GM12878 (cell line): Measurements from ENCODE around the gene PITPNM2. TPM values are rescaled to one million over a fixed set of nuclear protein-coding genes. Genes with fewer than 3 reads are reported as not detected.

Experiments used
- ATAC-seq: fragments of 200-7000 bp; cut with Tn5 transposase; 3 replicates; pipeline ENCODE4 v1.9.1; 2020; ENCODE audit warnings: mild to moderate bottlenecking, moderate library complexity
- BruUV-seq: library from RNA; stranded (reverse); fragments of 400-500 nt; replicated peaks from 2 replicates; lab custom pipeline; 2021; lab: Mats Ljungman, UMichigan
- CTCF ChIA-PET: fragments of 300-600 bp; sonication (Branson Sonifier 250); formaldehyde crosslinking; extraction: SDS; loops from one replicate; lab custom pipeline; 2021; ENCODE audit warnings: inconsistent platforms; lab: Yijun Ruan, JAX
- POLR2A ChIA-PET: fragments of 350-600 bp; formaldehyde crosslinking; extraction: SDS; loops from one replicate; lab custom pipeline; 2021; ENCODE audit warnings: inconsistent platforms; lab: Charles Lee
- RAD21 ChIA-PET: fragments of 300-600 bp; sonication (Branson Sonifier 250); formaldehyde crosslinking; loops from one replicate; lab custom pipeline; 2023; ENCODE audit warnings: antibody characterized with exemption; ENCODE audit not compliant: unreplicated experiment; lab: Charles Lee
- SMC1A ChIA-PET: fragments of 300-600 bp; sonication (Branson Sonifier 250); formaldehyde crosslinking; loops from one replicate; lab custom pipeline; 2023; ENCODE audit not compliant: unreplicated experiment, uncharacterized antibody; lab: Charles Lee
- DNase-seq: peaks from one replicate; pipeline ENCODE4 v3.0.0-alpha.2; 2011; ENCODE audit warnings: low read depth, low spot score
- FAIRE-seq: peaks from 3 replicates; lab custom pipeline; 2011; peaks lifted over from hg19 to GRCh38; lab: Jason Lieb, UNC
- H2AFZ ChIP-seq: 2 replicates; pipeline ENCODE4 v1.6.0; 2011; ENCODE audit warnings: low read depth, low read length, control low read depth; ENCODE audit not compliant: control insufficient read depth
- H3K27ac ChIP-seq: 2 replicates; pipeline ENCODE4 v1.5.1; 2011; ENCODE audit warnings: control low read depth; ENCODE audit not compliant: control insufficient read depth, insufficient read depth
- H3K27me3 ChIP-seq, 2 experiments: replicated peaks in 1 of 2; 2 replicates each; pipeline versions ENCODE4 v1.6.0 to v1.6.1; 2011; ENCODE audit warnings: low read length in 1 of 2; ENCODE audit not compliant: control insufficient read depth in 2 of 2, insufficient read depth in 2 of 2
- H3K36me3 ChIP-seq, 2 experiments: 2 replicates each; pipeline ENCODE4 v1.5.1; 2011; ENCODE audit warnings: low read length in 1 of 2; ENCODE audit not compliant: control insufficient read depth in 2 of 2, insufficient read depth in 2 of 2
- H3K4me1 ChIP-seq: 2 replicates; pipeline ENCODE4 v1.6.1; 2011; ENCODE audit warnings: mild to moderate bottlenecking, low read length, moderate library complexity, mixed read lengths; ENCODE audit not compliant: control insufficient read depth, insufficient read depth
- H3K4me2 ChIP-seq: 2 replicates; pipeline ENCODE4 v1.6.0; 2011; ENCODE audit warnings: control low read depth; ENCODE audit not compliant: control insufficient read depth, insufficient read depth
- H3K4me3 ChIP-seq: fragments of 200-600 bp; sonication (generic); 2 replicates; pipeline ENCODE4 v1.5.1; 2016
- H3K79me2 ChIP-seq: 2 replicates; pipeline ENCODE4 v1.6.0; 2011; ENCODE audit warnings: low read length; ENCODE audit not compliant: control insufficient read depth, insufficient read depth
- H3K9ac ChIP-seq: 2 replicates; pipeline ENCODE4 v1.8.0; 2011; ENCODE audit warnings: low read length, control low read depth, mixed read lengths; ENCODE audit not compliant: control insufficient read depth, insufficient read depth
- H3K9me3 ChIP-seq: replicated peaks from 3 replicates; pipeline ENCODE4 v1.5.1; 2011; ENCODE audit warnings: mild to moderate bottlenecking, low read length; ENCODE audit not compliant: control insufficient read depth, insufficient read depth
- H4K20me1 ChIP-seq: 2 replicates; pipeline ENCODE4 v1.6.0; 2011; ENCODE audit not compliant: control insufficient read depth, insufficient read depth
- CREB1 ChIP-seq: IDR thresholded peaks from 2 replicates; pipeline ENCODE4 v1.6.1; 2012; ENCODE audit warnings: low read depth, mild to moderate bottlenecking, inconsistent platforms
- CREM ChIP-seq: IDR thresholded peaks from 2 replicates; pipeline ENCODE4 v1.6.1; 2014; ENCODE audit warnings: antibody characterized with exemption, low read depth
- ESRRA ChIP-seq: IDR thresholded peaks from 2 replicates; pipeline ENCODE4 v1.6.1; 2012; ENCODE audit warnings: mild to moderate bottlenecking, low read length, improper control_type of control experiment
- EZH2 ChIP-seq: IDR thresholded peaks from 2 replicates; pipeline ENCODE4 v1.6.1; 2012; ENCODE audit warnings: low read depth, mild to moderate bottlenecking, control low read depth, inconsistent platforms, low read length, borderline replicate concordance; ENCODE audit not compliant: control insufficient read depth
- GABPA ChIP-seq: IDR thresholded peaks from 2 replicates; pipeline ENCODE4 v1.6.1; 2014; ENCODE audit warnings: antibody characterized with exemption, low read depth, mild to moderate bottlenecking, inconsistent platforms
- KAT2A ChIP-seq: conservative IDR thresholded peaks from 2 replicates; pipeline ENCODE4 v1.6.1; 2011; ENCODE audit warnings: low read depth, low read length; ENCODE audit not compliant: control insufficient read depth
- MEF2B ChIP-seq: fragments of 450-650 bp; IDR thresholded peaks from 2 replicates; pipeline ENCODE4 v1.6.1; 2018; ENCODE audit warnings: mild to moderate bottlenecking, moderate library complexity; ENCODE audit not compliant: partially characterized antibody, poor library complexity, severe bottlenecking
- POU2F2 ChIP-seq: IDR thresholded peaks from 3 replicates; pipeline ENCODE4 v1.6.1; 2011; ENCODE audit warnings: low read depth, mild to moderate bottlenecking, low read length, borderline replicate concordance
- SIN3A ChIP-seq: IDR thresholded peaks from 2 replicates; pipeline ENCODE4 v1.6.1; 2012; ENCODE audit warnings: low read depth, low read length, improper control_type of control experiment
- SPI1 ChIP-seq: IDR thresholded peaks from 2 replicates; pipeline ENCODE4 v1.6.1; 2011; ENCODE audit warnings: low read depth, mild to moderate bottlenecking, low read length, moderate library complexity, borderline replicate concordance; ENCODE audit not compliant: insufficient read depth
- STAT1 ChIP-seq: fragments of 450-650 bp; conservative IDR thresholded peaks from 2 replicates; pipeline ENCODE4 v1.6.1; 2014; ENCODE audit warnings: antibody characterized with exemption, mild to moderate bottlenecking
- SUZ12 ChIP-seq: fragments of 200-600 bp; sonication (generic); IDR thresholded peaks from one replicate; pipeline ENCODE4 v1.6.1; 2018; ENCODE audit warnings: antibody characterized with exemption, mild to moderate bottlenecking; ENCODE audit not compliant: unreplicated experiment
- TARDBP ChIP-seq: IDR thresholded peaks from 2 replicates; pipeline ENCODE4 v1.6.1; 2016; ENCODE audit warnings: borderline replicate concordance
- TCF3 ChIP-seq: IDR thresholded peaks from 2 replicates; pipeline ENCODE4 v1.6.1; 2012; ENCODE audit warnings: low read depth, mild to moderate bottlenecking, low read length, borderline replicate concordance; ENCODE audit not compliant: insufficient read depth
- ZZZ3 ChIP-seq: IDR thresholded peaks from 2 replicates; pipeline ENCODE4 v1.6.1; 2011; ENCODE audit warnings: low read depth; ENCODE audit not compliant: control insufficient read depth, insufficient read length
- WGBS: methylation state at CpG from one replicate; pipeline ENCODE4 v1.1.6; 2016; ENCODE audit warnings: low lambda C conversion rate; ENCODE audit not compliant: insufficient replicate concordance, insufficient coverage; ENCODE audit errors: missing lambda C conversion rate; 5-methylcytosine and 5-hydroxymethylcytosine counted together
- in situ Hi-C: fragments of 300-500 bp; cut with MboI; formaldehyde crosslinking; loops from 9 replicates; pipeline ENCODE4 v1.14.3; 2018; ENCODE audit warnings: mixed read lengths
- intact Hi-C: fragments of 100-400 bp; cut with micrococcal nuclease; formaldehyde crosslinking; loops from one replicate; pipeline ENCODE4 v1.14.2; 2022; ENCODE audit not compliant: unreplicated experiment
- polyA plus RNA-seq, 11 experiments: library from polyadenylated mRNA; depleted of rRNA in 4 of 11; unstranded in 6 of 11; stranded (reverse) in 5 of 11; fragments of >200 nt; fragmentation: Nextera tagmentation in 4 of 11; fragmentation: Illumina TruSeq in 1 of 11; extraction: Ambion mirVana in 4 of 11; extraction: Trizol in 1 of 11; gene quantifications; 1 replicate in 1 of 11; 2 replicates in 10 of 11; pipeline versions ENCODE4 v1.2.1 to v1.2.3, GENCODE V29; 2011 to 2016; ENCODE audit warnings: inconsistent platforms in 2 of 11, missing spikeins in 2 of 11, low read depth in 1 of 11
- total RNA-seq, 4 experiments: library from RNA; depleted of rRNA in 3 of 4; stranded (reverse); fragments of >200 nt in 3 of 4; fragmentation: Illumina TruSeq in 1 of 4; extraction: Trizol in 1 of 4; gene quantifications; 2 replicates each; pipeline versions ENCODE4 v1.2.1 to v1.2.3, GENCODE V29; 2013 to 2021
- TF ChIP-seq, protein P1 (sequence below): fragments of 450-650 bp; IDR thresholded peaks from 2 replicates; pipeline ENCODE4 v1.6.1; 2018; ENCODE audit warnings: borderline replicate concordance, mild to moderate bottlenecking; ENCODE audit not compliant: partially characterized antibody
- TF ChIP-seq, protein P2 (sequence below): IDR thresholded peaks from 2 replicates; pipeline ENCODE4 v1.6.1; 2012; ENCODE audit warnings: low read depth, low read length, improper control_type of control experiment
- TF ChIP-seq, protein P3 (sequence below): fragments of 450-650 bp; IDR thresholded peaks from 2 replicates; pipeline ENCODE4 v1.6.1; 2018; ENCODE audit warnings: mild to moderate bottlenecking, low read depth, moderate library complexity; ENCODE audit not compliant: partially characterized antibody

PITPNM2 gene
- total and polyA plus RNA-seq, 10 of the 15 experiments (the other 5 are each of a cell fraction or from before 2014, with no cell fraction given): 0.03 to 1.0 (median 0.24) TPM; not detected in 1

DNA sequence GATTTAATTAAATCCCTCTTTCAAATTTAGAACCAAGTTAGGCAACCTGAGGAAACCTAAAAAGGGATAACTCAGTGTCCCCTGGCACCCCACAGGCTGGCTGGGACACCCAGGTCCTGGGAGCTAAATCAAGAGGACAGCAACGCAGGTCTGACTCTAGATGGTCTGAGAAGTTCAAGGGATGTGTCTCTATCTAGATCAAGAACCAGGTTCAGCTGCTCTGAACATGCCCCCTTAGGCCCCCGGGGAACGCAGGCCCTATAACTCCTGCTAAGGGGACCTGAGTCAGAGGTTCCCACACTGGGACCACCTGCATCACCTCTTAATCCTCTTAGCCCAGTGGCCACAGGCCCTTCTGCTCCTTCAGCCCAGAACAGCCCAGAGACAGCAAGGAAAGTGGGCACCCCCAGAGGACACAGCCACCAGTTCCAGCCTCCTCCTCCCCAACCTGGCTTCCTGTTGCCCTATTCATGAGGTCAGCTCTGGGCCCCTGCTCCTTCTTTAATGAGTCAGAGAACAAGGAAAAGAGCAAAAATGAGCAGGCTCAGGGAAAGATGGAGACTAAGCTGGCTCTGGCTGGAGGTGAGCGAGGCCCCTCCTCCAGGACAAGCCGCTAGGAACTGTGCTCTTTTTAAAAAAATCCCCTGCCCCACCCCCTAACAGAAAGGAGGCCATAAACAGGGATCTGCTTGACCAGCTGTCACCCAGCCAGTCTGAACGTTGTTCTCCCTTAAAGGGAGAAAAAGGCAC, 10.8 kb downstream of the PITPNM2 start:
- Histone ChIP-seq H2AFZ (no peak overlapping the region), H3K4me1 (no peaks in the 10 kb centered on the region), H3K27me3 (no peaks in the 10 kb centered on the region), H3K79me2 (no peaks in the 10 kb centered on the region), H3K4me3 (no peak overlapping the region), H3K4me2 (no peak overlapping the region), H4K20me1 (no peaks in the 10 kb centered on the region), H3K27ac (no peak overlapping the region), H3K9ac (no peak overlapping the region), H3K36me3 (no peaks in the 10 kb centered on the region), H3K9me3 (no peaks in the 10 kb centered on the region)
- CTCF ChIA-PET: no interaction called here
- SMC1A ChIA-PET: no interaction called here
- RAD21 ChIA-PET: no interaction called here
- FAIRE-seq: no peak
- POLR2A ChIA-PET: no interaction called here
- WGBS: 46% methylated on average over 6 of the region's 6 CpGs
- ATAC-seq: no peak
- in situ Hi-C loops: no loop called here
- DNase-seq: no peak
- BruUV-seq: no TSS peak
- no peak for TF ChIP-seq SPI1
- TF ChIP-seq EZH2: no peak
- TF ChIP-seq CREM: no peak
- no peak for TF ChIP-seq POU2F2
- TF ChIP-seq SUZ12: no peak
- TF ChIP-seq, protein P1, sequence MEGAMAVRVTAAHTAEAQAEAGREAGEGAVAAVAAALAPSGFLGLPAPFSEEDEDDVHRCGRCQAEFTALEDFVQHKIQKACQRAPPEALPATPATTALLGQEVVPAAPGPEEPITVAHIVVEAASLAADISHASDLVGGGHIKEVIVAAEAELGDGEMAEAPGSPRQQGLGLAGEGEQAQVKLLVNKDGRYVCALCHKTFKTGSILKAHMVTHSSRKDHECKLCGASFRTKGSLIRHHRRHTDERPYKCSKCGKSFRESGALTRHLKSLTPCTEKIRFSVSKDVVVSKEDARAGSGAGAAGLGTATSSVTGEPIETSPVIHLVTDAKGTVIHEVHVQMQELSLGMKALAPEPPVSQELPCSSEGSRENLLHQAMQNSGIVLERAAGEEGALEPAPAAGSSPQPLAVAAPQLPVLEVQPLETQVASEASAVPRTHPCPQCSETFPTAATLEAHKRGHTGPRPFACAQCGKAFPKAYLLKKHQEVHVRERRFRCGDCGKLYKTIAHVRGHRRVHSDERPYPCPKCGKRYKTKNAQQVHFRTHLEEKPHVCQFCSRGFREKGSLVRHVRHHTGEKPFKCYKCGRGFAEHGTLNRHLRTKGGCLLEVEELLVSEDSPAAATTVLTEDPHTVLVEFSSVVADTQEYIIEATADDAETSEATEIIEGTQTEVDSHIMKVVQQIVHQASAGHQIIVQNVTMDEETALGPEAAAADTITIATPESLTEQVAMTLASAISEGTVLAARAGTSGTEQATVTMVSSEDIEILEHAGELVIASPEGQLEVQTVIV: no peak
- no peak for TF ChIP-seq MEF2B
- TF ChIP-seq, protein P2, sequence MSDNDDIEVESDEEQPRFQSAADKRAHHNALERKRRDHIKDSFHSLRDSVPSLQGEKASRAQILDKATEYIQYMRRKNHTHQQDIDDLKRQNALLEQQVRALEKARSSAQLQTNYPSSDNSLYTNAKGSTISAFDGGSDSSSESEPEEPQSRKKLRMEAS: no peak
- no peak for TF ChIP-seq ZZZ3
- TF ChIP-seq, protein P3, sequence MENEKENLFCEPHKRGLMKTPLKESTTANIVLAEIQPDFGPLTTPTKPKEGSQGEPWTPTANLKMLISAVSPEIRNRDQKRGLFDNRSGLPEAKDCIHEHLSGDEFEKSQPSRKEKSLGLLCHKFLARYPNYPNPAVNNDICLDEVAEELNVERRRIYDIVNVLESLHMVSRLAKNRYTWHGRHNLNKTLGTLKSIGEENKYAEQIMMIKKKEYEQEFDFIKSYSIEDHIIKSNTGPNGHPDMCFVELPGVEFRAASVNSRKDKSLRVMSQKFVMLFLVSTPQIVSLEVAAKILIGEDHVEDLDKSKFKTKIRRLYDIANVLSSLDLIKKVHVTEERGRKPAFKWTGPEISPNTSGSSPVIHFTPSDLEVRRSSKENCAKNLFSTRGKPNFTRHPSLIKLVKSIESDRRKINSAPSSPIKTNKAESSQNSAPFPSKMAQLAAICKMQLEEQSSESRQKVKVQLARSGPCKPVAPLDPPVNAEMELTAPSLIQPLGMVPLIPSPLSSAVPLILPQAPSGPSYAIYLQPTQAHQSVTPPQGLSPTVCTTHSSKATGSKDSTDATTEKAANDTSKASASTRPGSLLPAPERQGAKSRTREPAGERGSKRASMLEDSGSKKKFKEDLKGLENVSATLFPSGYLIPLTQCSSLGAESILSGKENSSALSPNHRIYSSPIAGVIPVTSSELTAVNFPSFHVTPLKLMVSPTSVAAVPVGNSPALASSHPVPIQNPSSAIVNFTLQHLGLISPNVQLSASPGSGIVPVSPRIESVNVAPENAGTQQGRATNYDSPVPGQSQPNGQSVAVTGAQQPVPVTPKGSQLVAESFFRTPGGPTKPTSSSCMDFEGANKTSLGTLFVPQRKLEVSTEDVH: no peak
- TF ChIP-seq ESRRA: no peak
- TF ChIP-seq SIN3A: no peak
- TF ChIP-seq TCF3: no peak
- TF ChIP-seq CREB1: no peak
- TF ChIP-seq STAT1: no peak
- no peak for TF ChIP-seq TARDBP
- no peak for TF ChIP-seq GABPA
- no peak for TF ChIP-seq KAT2A
- intact Hi-C loops: no loop called here
